HG02840 (cell line): ENCODE results near the gene PLXNB2.
"Not testable (repeated sequence)": the region's sequence is repeated elsewhere in the genome, so short reads cannot be mapped to it uniquely, and the experiment has no call there.

ENCODE experiments used
- ATAC-seq: cut with Tn5 transposase; IDR thresholded peaks from one replicate; pipeline ENCODE4 v1.9.1; 2021; ENCODE audit warnings: mild to moderate bottlenecking, moderate library complexity, moderate number of reproducible peaks; ENCODE audit not compliant: unreplicated experiment, low FRiP score

PLXNB2 gene, protein sequence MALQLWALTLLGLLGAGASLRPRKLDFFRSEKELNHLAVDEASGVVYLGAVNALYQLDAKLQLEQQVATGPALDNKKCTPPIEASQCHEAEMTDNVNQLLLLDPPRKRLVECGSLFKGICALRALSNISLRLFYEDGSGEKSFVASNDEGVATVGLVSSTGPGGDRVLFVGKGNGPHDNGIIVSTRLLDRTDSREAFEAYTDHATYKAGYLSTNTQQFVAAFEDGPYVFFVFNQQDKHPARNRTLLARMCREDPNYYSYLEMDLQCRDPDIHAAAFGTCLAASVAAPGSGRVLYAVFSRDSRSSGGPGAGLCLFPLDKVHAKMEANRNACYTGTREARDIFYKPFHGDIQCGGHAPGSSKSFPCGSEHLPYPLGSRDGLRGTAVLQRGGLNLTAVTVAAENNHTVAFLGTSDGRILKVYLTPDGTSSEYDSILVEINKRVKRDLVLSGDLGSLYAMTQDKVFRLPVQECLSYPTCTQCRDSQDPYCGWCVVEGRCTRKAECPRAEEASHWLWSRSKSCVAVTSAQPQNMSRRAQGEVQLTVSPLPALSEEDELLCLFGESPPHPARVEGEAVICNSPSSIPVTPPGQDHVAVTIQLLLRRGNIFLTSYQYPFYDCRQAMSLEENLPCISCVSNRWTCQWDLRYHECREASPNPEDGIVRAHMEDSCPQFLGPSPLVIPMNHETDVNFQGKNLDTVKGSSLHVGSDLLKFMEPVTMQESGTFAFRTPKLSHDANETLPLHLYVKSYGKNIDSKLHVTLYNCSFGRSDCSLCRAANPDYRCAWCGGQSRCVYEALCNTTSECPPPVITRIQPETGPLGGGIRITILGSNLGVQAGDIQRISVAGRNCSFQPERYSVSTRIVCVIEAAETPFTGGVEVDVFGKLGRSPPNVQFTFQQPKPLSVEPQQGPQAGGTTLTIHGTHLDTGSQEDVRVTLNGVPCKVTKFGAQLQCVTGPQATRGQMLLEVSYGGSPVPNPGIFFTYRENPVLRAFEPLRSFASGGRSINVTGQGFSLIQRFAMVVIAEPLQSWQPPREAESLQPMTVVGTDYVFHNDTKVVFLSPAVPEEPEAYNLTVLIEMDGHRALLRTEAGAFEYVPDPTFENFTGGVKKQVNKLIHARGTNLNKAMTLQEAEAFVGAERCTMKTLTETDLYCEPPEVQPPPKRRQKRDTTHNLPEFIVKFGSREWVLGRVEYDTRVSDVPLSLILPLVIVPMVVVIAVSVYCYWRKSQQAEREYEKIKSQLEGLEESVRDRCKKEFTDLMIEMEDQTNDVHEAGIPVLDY (N-terminal part only)

DNA sequence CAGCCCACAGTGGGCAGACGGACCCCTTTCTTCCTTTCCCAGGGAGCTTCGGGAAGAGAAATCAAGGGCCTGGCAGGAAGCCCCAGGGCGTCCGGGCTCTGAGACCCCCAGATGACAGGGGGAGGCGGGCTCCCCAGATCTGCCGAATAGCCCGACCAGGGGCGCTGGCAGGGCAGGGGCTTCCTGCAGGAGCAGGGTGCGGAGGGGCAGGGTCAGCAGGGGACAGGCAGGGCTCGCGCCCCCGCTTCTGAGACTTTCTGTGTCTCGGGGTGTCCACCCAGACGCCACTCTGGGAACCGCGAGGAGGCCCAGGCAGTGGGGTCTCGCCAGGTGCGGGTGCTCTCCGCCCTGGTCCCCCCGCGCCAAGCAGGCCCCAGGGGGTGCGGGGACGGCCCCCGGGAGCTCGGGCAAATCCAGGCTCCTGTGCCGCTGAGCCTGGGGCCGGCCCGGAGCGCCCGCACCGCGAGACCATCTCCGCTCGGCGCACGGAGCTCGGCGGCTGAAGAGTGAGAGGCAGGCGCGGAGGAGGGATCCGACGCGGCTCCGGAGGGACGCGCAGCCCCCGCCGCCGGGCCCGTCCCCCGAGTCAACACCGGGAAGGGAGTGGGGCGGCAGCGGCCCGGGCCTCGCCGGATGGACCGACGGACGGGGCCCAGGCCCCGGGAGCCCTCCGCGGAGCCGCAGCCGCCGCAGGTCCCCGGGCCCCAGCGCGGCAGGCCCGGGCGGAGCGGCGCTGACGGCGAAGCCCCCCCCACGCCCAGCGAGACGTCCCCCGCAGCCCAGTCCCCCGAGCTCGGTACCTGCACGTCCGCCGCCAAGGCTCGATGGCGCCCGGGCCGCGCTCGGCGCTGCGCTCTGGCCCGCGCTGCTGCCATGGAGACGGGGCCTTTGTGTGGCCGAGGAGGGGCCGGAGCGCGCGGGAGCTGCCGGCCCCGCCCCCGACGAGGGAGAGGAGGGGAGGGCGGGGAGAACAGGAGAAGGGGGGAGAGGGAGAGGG lies at the start of gene PLXNB2:
Gene PLXNB2 (minus strand): TSS at position 894 of the 997 bp plus-strand sequence. CDS start 17,062 bp downstream, outside the sequence.
- ATAC-seq = no peak

DNA sequence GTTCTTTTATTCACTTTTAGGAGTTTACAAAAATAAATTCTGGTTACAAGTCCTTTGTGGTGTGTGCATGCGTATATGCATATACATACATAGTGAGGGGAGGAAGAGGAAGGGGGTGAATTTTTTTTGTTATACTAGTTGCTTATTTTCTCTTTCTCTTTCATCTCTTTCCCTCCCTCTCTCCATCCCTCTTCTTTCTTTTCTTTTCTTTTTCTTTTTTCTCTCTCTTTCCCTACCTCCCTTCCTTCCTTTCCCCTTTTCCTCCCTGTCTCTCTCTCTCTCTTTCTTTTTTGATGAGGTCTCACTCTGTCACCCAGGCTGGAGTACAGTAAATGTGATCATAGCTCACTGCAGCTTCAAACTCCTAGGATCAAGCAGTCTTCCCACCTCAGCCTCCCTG lies 49.8 kb upstream of the PLXNB2 start:
- ATAC-seq = no peak

DNA sequence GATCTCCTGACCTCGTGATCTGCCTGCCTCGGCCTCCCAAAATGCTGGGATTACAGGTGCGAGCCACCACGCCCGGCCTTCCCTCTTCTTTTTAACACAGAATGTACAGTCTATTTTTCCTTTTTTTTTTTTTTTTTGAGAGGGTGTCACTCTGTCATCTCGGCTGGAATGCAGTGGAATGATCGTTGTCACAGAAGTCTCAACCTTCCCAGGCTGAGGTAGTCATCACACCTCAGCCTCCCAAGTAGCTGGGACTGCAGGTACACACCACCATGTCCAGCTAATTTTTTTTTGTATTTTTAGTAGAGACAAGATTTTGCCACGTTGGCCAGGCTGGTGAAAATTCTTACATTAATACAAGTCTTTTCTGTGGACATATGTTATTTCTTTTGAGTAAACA lies 48.7 kb upstream of the PLXNB2 start:
- ATAC-seq = no peak

DNA sequence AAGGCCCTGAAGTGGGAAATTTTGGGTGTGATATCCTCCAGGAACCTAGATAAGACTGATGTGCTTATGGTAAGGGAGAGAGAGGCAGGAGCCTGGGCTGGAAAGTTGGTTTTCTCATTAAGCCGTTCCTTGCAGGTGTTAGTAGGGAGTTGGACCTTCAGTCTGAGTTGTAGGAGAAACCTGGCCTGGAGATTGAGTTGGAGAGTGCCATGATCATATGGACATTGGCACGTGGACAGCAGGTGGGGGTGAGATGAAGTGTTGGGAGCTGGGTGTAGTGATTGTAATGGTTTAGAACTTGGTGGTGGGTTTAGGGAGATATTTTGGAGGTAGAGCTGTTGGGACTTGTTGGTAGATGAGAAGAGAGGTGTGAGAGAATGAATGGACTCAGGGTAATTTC lies 40.6 kb upstream of the PLXNB2 start:
- no peak for ATAC-seq

DNA sequence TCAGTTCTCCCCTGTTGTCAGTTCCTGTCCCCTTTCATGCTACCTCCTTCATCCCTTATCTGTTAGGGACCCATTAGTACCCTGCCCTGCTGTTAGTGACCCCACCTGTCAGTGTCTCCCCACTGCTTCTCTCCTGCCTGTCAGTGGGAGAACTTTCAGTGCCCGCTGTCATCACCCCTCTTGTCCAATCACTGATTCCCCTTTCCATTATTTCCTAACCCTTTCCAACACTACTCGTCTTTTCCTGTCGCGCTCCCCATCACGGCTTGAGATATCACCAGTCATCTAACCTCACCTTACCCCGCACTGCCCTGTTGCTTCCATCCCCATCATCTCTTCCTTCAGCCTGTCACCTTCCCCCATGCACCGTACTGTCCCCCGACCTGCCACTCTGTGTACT lies 39.7 kb upstream of the PLXNB2 start:
- ATAC-seq = no peak

DNA sequence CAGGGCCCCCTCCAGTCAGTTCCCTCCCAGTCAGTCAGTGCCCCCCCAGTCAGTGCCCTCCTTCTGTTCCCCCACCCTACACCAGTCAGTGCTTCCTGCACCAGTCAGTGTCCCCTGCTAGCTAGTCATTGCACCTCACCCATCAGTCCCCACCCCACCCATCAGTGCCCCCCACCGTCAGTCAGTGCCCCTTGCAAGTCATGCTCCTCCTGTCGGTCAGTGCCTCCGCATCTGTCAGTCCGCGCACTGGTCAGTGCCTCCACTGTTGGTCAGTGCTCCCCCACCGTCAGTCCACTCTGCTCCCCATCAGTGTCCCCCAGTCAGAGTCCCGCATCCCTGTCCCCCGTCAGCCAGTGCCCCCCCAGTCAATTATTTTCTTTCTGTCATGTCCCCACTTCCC lies 39.0 kb upstream of the PLXNB2 start:
- ATAC-seq = no peak

DNA sequence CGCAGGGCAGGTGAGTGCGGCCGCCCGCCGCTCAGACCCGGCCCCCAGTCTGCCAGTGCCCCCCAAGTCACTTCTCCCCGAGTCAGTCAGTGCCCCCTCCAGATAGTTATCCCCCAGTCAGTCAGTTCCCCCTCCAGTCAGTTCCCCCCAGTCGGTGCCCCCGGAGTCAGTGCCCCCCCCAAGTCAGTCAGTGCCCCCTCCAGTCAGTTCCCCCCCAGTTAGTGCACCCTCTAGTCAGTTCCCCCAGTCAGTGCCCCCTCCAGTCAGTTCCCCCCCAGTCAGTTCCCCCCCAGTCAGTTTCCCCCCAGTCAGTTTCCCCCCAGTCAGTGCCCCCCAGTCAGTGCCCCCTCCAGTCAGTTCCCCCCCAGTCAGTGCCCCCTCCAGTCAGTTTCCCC lies 36.1 kb upstream of the PLXNB2 start:
- ATAC-seq = no peak

DNA sequence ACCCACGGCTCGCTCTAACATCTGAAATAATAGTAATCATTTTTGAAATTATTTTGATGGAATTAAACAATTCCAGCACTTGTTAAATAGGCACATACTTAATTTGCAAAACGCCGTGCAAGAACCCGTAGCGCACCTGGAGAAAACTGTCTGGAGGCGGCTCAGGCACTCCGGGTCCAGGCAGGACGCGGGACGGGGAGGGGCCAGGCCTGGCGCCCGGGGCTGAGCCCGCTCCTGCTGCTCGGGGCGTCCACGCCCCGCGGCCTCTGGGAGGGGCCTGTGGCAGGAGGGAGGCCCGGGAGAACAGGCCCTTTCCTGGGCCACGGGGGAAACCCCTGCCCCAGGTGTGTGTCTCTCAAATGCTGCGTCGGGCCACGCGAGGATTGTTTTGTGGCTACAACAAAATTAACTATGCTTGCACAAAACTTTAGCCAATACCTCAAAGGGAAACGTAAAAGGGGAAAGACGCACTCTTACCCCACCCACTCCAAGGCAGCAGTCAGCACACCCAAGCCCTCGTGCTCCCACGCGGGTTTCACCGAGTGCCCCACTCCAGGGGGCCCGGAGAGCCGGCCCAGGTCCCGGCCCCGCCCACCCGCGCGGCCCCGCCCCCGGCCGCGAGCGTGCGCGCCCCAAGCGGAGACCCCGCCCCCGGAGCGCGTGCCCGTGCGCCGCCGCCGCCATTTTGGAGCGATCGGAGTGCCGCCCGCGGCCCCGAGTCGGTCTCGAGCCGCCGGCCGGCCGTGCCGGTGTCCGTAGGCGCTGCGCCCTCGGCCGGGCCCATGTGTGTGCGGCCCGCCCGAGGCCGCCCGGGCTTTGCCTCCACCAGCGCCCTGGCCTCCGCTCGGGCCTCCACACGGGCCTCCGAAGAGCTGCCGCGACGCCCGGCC lies 35.5 kb upstream of the PLXNB2 start, which contains the start of gene PPP6R2:
Gene PPP6R2 (plus strand): TSS at position 677 of the 890 bp plus-strand sequence. CDS start 50,582 bp downstream, outside the sequence.
- peak; percentile 76 for ATAC-seq

DNA sequence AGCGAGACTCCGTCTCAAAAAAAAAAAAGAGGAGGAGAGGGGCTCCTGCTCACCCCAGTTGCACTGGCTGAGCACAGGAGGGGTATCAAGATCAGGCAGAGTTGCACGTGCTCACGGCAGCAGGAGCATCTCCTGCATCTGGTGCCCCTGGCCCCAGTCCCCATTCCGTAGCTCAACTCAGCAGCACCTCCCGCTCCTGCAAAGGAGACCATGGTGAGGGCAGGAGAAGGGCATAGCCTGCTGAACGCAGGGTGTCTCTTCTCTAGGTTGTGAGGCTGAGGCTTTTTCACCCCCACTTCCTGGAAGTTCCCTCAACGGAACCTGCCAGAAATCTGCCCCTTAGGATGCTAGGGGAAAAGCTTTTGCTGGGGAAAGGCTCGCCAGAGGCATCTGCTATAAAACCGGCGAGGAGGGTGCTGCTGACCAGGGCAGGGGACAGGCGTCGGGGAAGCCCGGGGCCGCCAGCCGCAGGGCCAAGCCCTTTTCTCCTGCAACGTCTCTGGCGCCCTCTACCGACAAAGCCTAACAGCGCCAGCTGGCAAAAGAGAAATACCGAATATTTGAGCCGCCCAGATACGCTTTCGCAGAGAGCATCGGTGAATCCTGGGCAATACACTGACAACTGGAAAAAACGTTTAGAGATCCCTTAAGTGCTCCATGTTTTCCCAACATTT lies 34.7 kb upstream of the PLXNB2 start:
- ATAC-seq = peak; percentile 46

DNA sequence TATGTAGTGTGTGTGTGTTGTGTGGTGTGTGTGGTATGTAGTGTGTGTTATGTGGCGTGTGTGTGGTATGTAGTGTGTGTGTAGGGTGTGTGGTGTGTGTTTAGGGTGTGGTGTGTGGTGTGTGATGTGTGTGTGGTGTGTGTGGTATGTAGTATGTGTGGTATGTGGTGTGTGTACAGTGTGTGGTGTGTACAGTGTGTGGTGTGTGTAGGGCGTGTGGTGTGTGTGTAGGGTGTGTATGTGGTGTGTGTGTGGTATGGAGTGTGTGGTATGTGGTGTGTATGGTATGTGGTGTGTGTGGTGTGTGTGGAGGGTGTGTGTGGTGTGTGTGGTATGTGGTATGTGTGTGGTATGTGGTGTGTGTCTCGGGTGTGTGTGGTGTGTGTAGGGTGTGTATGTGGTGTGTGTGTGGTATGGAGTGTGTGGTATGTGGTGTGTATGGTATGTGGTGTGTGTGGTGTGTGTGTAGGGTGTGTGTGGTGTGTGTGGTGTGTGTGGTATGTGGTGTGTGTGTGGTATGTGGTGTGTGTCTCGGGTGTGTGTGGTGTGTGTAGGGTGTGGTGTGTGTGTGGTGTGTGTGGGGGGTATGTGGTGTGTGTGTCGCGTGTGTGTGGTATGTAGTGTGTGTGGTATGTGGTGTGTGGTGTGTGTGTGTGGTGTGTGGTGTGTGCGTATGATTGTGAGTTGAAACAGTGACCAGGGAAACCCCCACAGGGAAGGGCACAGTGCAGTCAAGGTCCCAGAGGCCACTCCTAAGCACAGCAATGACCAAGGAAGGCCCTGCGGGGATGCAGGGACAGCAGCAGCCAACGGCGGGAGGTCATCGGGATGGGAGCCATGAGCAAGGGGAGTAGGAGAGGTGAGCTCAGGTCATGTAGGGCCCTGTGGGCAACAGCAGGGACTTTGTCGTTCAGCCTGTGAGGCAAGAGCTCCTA lies 32.8 kb upstream of the PLXNB2 start:
- no peak for ATAC-seq

DNA sequence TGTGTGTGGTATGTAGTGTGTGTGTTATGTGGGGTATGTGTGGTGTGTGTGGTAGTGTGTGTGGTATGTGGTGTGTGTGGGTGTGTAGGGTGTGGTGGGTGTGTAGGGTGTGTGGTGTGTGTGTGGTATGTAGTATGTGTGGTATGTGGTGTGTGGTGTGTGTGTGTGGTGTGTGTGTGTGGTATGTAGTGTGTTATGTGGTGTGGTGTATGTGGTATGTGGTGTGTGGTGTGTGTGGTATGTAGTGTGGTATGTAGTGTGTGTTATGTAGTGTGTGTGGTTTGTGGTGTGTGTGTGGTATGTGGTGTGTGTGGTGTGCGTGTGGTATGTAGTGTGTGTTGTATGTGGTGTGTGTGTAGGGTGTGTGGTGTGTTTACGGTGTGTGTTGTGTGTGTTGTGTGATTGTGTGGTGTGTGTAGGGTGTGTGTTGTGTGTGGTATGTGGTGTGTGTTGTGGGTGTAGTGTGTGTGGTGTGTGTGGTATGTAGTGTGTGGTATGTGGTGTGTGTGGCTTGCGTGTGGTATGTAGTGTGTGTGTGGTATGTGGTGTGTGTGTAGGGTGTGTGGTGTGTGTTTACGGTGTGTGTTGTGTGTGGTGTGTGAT lies 31.5 kb upstream of the PLXNB2 start:
- no peak for ATAC-seq

DNA sequence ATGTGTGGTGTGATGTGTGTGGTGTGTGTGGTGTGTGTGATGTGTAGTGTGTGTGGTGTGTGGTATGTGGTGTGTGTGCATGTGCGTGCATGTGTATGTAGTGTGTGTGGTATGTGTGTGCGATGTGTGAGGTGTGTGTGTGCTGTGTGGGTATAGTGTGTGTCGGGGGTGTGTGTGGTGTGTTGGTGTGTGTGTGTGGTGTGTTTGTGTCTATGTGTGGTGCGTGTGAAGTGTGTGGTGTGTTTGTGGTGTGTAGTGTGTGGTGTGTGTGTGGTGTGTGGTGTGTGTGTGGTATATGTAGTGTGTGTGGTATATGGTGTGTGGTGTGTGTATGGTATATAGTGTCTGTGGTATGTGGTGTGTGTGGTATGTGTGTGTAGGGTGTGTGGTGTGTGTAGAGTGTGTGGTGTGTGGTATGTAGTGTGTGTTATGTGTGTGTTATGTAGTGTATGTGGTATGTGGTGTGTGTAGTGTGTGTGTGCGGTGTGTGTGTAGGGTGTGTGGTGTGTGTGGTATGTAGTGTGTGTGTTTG lies 30.7 kb upstream of the PLXNB2 start:
- no peak for ATAC-seq

DNA sequence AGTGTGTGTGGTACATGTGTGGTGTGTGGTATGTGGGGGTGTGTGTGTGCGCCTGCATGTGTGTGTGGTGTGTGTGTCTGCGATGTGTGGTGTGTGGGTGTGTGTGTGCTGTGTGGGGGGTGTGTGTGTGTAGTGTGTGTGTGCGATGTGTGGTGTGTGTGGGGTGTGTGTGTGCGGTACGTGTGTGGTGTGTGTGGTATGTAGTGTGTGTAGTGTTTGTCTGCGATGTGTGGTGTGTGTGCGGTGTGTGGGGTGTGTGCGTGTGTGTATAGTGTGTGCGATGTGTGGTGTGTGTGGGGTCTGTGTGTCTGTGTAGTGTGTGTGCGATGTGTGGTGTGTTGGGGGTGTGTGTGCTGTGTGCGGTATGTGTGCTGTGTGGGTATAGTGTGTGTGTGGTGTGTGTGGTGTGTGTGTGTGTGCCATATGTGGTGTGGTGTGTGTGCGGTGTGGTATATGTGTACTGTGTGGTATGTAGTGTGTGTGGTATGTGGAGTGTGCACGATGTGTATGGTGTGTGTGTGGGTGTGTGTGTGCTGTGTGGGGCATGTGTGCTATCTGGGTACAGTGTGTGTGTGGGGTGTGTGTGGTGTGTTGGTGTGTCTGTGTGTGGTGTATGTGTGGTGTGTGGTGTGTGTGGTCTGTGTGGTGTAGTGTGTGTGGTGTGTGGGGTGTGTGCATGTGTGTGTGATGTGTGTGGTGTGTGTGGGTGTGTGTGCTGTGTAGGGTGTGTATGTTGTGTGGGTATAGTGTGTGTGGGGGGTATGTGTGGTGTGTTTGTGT lies 30.0 kb upstream of the PLXNB2 start:
- no peak for ATAC-seq

DNA sequence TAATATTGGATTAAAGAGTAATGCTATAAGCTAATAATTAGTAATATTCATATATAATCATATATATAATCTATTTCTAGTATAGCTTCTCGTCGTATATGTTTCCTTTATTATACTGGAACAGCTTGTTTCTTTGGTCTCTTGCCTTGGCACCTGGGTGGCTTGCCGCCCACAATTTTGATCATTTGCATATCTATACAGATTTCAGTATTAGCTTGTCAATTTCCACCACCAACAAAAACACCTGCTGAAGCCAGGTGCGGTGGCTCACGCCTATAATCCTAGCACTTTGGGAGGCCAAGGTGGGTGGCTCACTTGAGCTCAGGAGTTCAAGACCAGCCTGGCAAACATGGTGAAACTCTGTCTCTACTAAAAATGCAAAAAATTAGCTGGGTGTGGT lies 27.0 kb upstream of the PLXNB2 start:
- not testable (repeated sequence) for ATAC-seq

DNA sequence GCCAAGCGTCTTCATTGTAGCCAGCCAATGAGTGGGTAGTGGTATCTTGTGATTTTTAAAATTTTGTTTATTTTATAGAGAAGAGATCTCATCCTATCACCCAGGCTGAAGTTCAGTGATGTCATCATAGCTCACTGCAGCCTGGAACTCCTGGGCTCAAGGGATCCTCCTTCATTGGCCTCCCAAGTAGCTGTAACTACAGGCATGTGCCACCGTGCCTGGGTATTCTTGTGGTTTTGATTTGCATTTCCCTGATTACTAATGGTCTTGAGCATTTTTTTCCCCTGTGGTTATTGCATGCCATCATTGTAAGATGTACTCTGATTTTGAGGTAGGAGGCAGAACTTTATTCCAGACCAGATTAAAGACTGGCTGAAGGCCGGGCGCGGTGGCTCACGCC lies 21.8 kb upstream of the PLXNB2 start:
- no peak for ATAC-seq

DNA sequence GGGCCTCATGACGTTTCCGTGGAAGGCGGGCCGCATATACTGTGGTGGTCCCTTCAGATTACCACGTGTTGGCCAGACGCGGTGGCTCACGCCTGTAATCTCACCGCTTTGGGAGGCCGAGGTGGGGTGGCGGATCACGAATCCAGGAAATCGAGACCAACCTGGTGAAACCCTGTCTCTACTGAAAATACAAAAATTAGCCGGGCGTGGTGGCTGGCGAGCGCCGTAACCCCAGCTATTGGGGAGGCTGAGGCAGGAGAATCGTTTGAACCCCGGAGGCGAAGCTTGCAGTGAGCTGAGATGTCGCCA lies 20.2 kb upstream of the PLXNB2 start:
- no peak for ATAC-seq
